Testis (tissue), 3 donors: ENCODE measurements around the gene C3orf38. TPM values are rescaled to one million over a fixed set of nuclear protein-coding genes. Genes with fewer than 3 reads are reported as not detected.

ENCODE experiments used
- DNase-seq: peaks from one replicate; pipeline ENCODE4 v3.0.0-alpha.2; 2019
- H3K27ac ChIP-seq, 2 donors: fragments of 200-600 bp; sonication (generic); one replicate each; pipeline ENCODE4 v1.5.1; 2019
- H3K27me3 ChIP-seq: fragments of 200-600 bp; sonication (generic); one replicate; pipeline ENCODE4 v1.5.1; 2019
- H3K36me3 ChIP-seq: fragments of 200-600 bp; sonication (generic); one replicate; pipeline ENCODE4 v1.5.1; 2017; ENCODE audit warnings: low read depth; ENCODE audit errors: missing control alignments
- H3K4me1 ChIP-seq: fragments of 200-600 bp; sonication (generic); one replicate; pipeline ENCODE4 v1.5.1; 2019
- H3K4me3 ChIP-seq, 2 donors: fragments of 200-600 bp; sonication (generic); one replicate each; pipeline ENCODE4 v1.5.1; 2017 to 2019
- H3K9me3 ChIP-seq: fragments of 200-600 bp; sonication (generic); one replicate; pipeline ENCODE4 v1.5.1; 2017
- CTCF ChIP-seq, 3 experiments: fragments of 450-650 bp in 2 of 3; fragments of 200-600 bp in 1 of 3; sonication (generic) in 1 of 3; IDR thresholded peaks; one replicate each; pipeline ENCODE4 v1.5.1; 2016 to 2019; ENCODE audit warnings: antibody characterized with exemption in 3 of 3, mild to moderate bottlenecking in 2 of 3, moderate library complexity in 1 of 3
- POLR2A ChIP-seq: fragments of 450-650 bp; IDR thresholded peaks from one replicate; pipeline ENCODE4 v1.6.1; 2017; ENCODE audit warnings: antibody characterized with exemption, mild to moderate bottlenecking, moderate library complexity
- WGBS, 2 donors: methylation state at CpG; one replicate each; pipeline ENCODE4 v1.1.5; 2018; 5-methylcytosine and 5-hydroxymethylcytosine counted together
- intact Hi-C: fragments of 100-400 bp; cut with DNase I; formaldehyde crosslinking; loops from one replicate; pipeline ENCODE4 v1.15.1; 2023; ENCODE audit warnings: low total_unique reads
- polyA plus RNA-seq: library from polyadenylated mRNA; stranded (reverse); fragments of 350-450 nt; fragmentation: Illumina TruSeq; extraction: RNeasy Lipid Tissue Mini Kit (QIAGEN cat#74804); gene quantifications from one replicate; pipeline ENCODE4 v1.2.3, GENCODE V29; 2014; ENCODE audit warnings: low read depth, low replicate concordance; ENCODE audit not compliant: insufficient read depth
- total RNA-seq, 2 donors: library from RNA; depleted of rRNA; stranded (reverse); fragments of >200 nt; gene quantifications; one replicate each; pipeline ENCODE4 v1.2.3, GENCODE V29; 2016

The C3orf38 gene
- total and polyA plus RNA-seq, 3 donors from 2014 or later, result 33.0 to 62.2 (median 38.2) TPM

- WGBS, 2 donors, result 11 to 30% methylated on average over 1 of the region's 1 CpG
- Histone ChIP-seq H3K36me3 (no peaks in the 10 kb centered on the region), H3K27ac (no peak overlapping the region), H3K4me3 (no peak overlapping the region), H3K4me1 (no peaks in the 10 kb centered on the region), H3K9me3 (no peaks in the 10 kb centered on the region), H3K27me3 (no peaks in the 10 kb centered on the region)
- intact Hi-C loops, result no loop called here
- DNase-seq, result no peak
- TF ChIP-seq POLR2A (no peak), CTCF (IDR thresholded peaks at IDR 0.05) (no peak)
These were observed 48.4 kb downstream of the C3orf38 start for GRCh38 chr3:88198121-88198520.

GRCh38 chr3:88203642-88204055 lies 53.9 kb downstream of the C3orf38 start:
- no peaks in the 10 kb centered on the region for H3K9me3 ChIP-seq
- 6 to 12% methylated on average over 5 of the region's 5 CpGs for WGBS, 2 donors
- H3K36me3 ChIP-seq, result no peaks in the 10 kb centered on the region
- H3K4me3 ChIP-seq, result no peak overlapping the region
- no peak for TF ChIP-seq POLR2A
- TF ChIP-seq CTCF (IDR thresholded peaks at IDR 0.05), result peak; percentile 66 to 82 (median 69)
- no peaks in the 10 kb centered on the region for H3K27me3 ChIP-seq
- no peak overlapping the region for H3K27ac ChIP-seq
- intact Hi-C loops, result no loop called here
- peak; percentile 89 for DNase-seq
- H3K4me1 ChIP-seq, result no peaks in the 10 kb centered on the region

Other genes with a start within 250 kb of the C3orf38 start
- gene CGGBP1, start 91.0 kb upstream of the C3orf38 start, total RNA-seq, result 10 to 100 TPM; 54.0 to 68.0 TPM
- 66.4 TPM for gene CGGBP1, start 91.0 kb upstream of the C3orf38 start, polyA plus RNA-seq
- gene ZNF654, start 90.7 kb upstream of the C3orf38 start, total RNA-seq, result 10 to 100 TPM; 17.0 to 19.6 TPM
- 11.3 TPM for gene ZNF654, start 90.7 kb upstream of the C3orf38 start, polyA plus RNA-seq